H1 (cell line): ENCODE measurements around the gene MACF1. TPM values are rescaled to one million over a fixed set of nuclear protein-coding genes. Genes with fewer than 3 reads are reported as not detected.

ENCODE experiments used
- BCL11A ChIP-seq, 2 experiments: IDR thresholded peaks; one replicate each; pipeline ENCODE4 v1.6.1; 2011; ENCODE audit warnings: low read depth in 2 of 2, low read length in 2 of 2, mild to moderate bottlenecking in 2 of 2
- CHD7 ChIP-seq: fragments of 300-600 bp; sonication (generic); IDR thresholded peaks from 2 replicates; pipeline ENCODE4 v1.7.1; 2012; ENCODE audit warnings: low read length, moderate library complexity, mild to moderate bottlenecking, inconsistent platforms; ENCODE audit not compliant: insufficient replicate concordance
- CTBP2 ChIP-seq: IDR thresholded peaks from 2 replicates; pipeline ENCODE4 v1.7.0; 2011; ENCODE audit warnings: borderline replicate concordance, mild to moderate bottlenecking, moderate library complexity, mixed read lengths, low read length; ENCODE audit not compliant: insufficient read depth, insufficient read length
- EZH2 ChIP-seq: fragments of 200-600 bp; sonication (generic); IDR thresholded peaks from 2 replicates; pipeline ENCODE4 v1.7.1; 2012; ENCODE audit warnings: low read depth, mild to moderate bottlenecking, moderate library complexity, low read length, inconsistent platforms; ENCODE audit not compliant: severe bottlenecking
- FOSL1 ChIP-seq: IDR thresholded peaks from 2 replicates; pipeline ENCODE4 v1.6.1; 2011; ENCODE audit warnings: mild to moderate bottlenecking, low read depth, low read length, moderate library complexity; ENCODE audit not compliant: insufficient read depth
- NRF1 ChIP-seq: IDR thresholded peaks from 2 replicates; pipeline ENCODE4 v1.6.1; 2011; ENCODE audit warnings: mild to moderate bottlenecking, low read depth, low read length, improper control_type of control experiment
- SP1 ChIP-seq: IDR thresholded peaks from 2 replicates; pipeline ENCODE4 v1.6.1; 2011; ENCODE audit warnings: low read depth, low read length
- TCF12 ChIP-seq: IDR thresholded peaks from 2 replicates; pipeline ENCODE4 v1.6.1; 2011; ENCODE audit warnings: low read depth, mild to moderate bottlenecking, low read length
- polyA plus RNA-seq, 7 experiments: library from polyadenylated mRNA; depleted of rRNA in 3 of 7; stranded (reverse) in 5 of 7; unstranded in 2 of 7; fragments of >200 nt in 5 of 7; fragments of 200-250 nt in 2 of 7; gene quantifications; 1 replicate in 5 of 7; 2 replicates in 1 of 7; 4 replicates in 1 of 7; pipeline versions ENCODE4 v1.2.1 to v1.2.3, GENCODE V29; 2011 to 2013; ENCODE audit warnings: missing spikeins in 2 of 7, mixed read lengths in 2 of 7
- total RNA-seq: library from RNA; stranded (reverse); fragmentation: NEBNext Ultra II Directional; extraction: Animal tissue kit (Norgen Biotek cat#: 25700); gene quantifications from 2 replicates; pipeline ENCODE4 v1.2.1, GENCODE V29; 2021
- TF ChIP-seq, protein P1 (sequence below): IDR thresholded peaks from 2 replicates; pipeline ENCODE4 v1.6.1; 2011; ENCODE audit warnings: low read depth, mild to moderate bottlenecking, low read length; ENCODE audit not compliant: insufficient read depth

The MACF1 gene
- total and polyA plus RNA-seq, 2 of the 8 experiments (the other 6 are each of a cell fraction or from before 2014, with no cell fraction given), result 59.8 to 285 TPM

- TF ChIP-seq CHD7 (no peak), NRF1 (no peak), EZH2 (no peak), CTBP2 (no peak), SP1 (no peak), TCF12 (no peak), BCL11A (IDR thresholded peaks at IDR 0.05; ENCODE audit: low read depth in 2 of 2, low read length in 2 of 2) (no peak), FOSL1 (no peak)
- TF ChIP-seq, protein P1, sequence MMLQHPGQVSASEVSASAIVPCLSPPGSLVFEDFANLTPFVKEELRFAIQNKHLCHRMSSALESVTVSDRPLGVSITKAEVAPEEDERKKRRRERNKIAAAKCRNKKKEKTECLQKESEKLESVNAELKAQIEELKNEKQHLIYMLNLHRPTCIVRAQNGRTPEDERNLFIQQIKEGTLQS, result no peak
These were observed 192.2 kb downstream of the MACF1 start (continued) for GRCh38 chr1:39396671-39397070.
